BLaER1 treated with 17β-estradiol and CSF1 and Interleukin-3, amounts not matched to agents 10 nM and 100 nM (cell line): ENCODE measurements around the gene CSH1.

Source experiments
- H3K27ac ChIP-seq, 11 experiments: shearing (Covaris generic); formaldehyde crosslinking; 2 replicates each; pipeline ENCODE4 v1.8.1; 2022
- H3K27me3 ChIP-seq, 11 experiments: shearing (Covaris generic); formaldehyde crosslinking; 2 replicates each; pipeline ENCODE4 v1.8.1; 2022
- H3K36me3 ChIP-seq, 11 experiments: shearing (Covaris generic); formaldehyde crosslinking; 2 replicates each; pipeline ENCODE4 v1.8.1; 2022
- H3K4me1 ChIP-seq, 10 experiments: shearing (Covaris generic); formaldehyde crosslinking; 2 replicates each; pipeline ENCODE4 v1.8.1; 2022
- H3K4me2 ChIP-seq, 11 experiments: shearing (Covaris generic); formaldehyde crosslinking; 2 replicates each; pipeline ENCODE4 v1.8.1; 2022
- H3K4me3 ChIP-seq, 10 experiments: shearing (Covaris generic); formaldehyde crosslinking; 2 replicates each; pipeline ENCODE4 v1.8.1; 2022
- H3K9ac ChIP-seq, 11 experiments: shearing (Covaris generic); formaldehyde crosslinking; 2 replicates each; pipeline ENCODE4 v1.8.1; 2022
- H3K9me3 ChIP-seq, 11 experiments: shearing (Covaris generic); formaldehyde crosslinking; replicated peaks in 1 of 11; 2 replicates each; pipeline ENCODE4 v1.8.1; 2022
- H4K20me1 ChIP-seq, 11 experiments: shearing (Covaris generic); formaldehyde crosslinking; 2 replicates each; pipeline ENCODE4 v1.8.1; 2022
- Cebpa-rat ChIP-seq, 11 experiments: shearing (Covaris generic); IDR thresholded peaks; 2 replicates each; pipeline ENCODE4 v1.8.1; 2022

Gene CSH1

DNA sequence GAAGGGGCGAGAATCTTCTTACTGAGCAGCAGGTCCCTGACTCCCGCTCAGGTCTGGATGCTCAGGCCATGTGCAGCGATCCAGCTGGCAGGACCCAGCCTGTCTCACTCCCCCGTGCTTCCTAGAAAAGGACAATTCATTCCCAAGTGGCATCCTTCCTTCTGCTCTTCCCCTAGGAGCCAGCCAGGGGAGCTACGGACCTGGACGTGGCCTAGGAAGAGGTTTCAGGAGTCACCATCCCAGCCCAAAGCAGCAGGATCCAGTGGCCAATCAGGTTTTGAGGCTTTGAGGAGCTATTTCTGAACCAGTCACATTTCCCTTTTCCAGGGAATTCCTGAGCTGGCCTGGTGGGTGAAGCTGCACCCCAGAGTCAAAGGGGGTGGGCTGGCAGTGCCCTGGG is 43.5 kb upstream of the CSH1 start:
- Histone ChIP-seq H3K9ac (peak overlapping the region in 2 of 11 experiments; percentile 13 to 35; a peak in 2 of 22 replicates), H3K4me2 (peak overlapping the region in 8 of 11 experiments; percentile 4 to 67 (median 41); a peak in 9 of 22 replicates)

DNA sequence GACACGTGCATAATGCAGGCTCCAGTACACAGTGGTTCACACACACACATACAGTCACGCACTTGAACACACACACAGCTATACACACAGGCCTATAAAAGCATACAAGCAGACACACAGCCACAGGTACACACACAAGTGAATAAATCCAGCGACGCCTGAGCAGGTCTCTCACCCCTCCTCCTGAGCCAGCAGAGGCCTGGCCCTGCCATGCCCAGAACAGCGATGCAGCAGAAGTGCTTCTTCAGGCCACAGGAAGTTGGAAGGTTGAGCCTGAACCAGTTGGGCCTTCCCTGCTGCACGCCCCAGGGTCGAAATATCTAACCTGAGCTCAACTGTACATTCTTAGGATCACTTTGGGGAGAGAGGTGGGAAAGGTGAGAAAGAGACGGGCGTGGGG is 43.0 kb upstream of the CSH1 start:
- no peaks in the 10 kb centered on the region for H3K27me3 ChIP-seq
- no peak for TF ChIP-seq Cebpa-rat (IDR thresholded peaks at IDR 0.05)
- H3K27ac ChIP-seq: peak overlapping the region in 2 of 11 experiments; percentile 9 to 22; a peak in 2 of 22 replicates
- H3K4me1 ChIP-seq: peaks cover 30 to 55% (median 49%) of the 10 kb centered on the region in 10 experiments
- H3K9ac ChIP-seq: peak overlapping the region in 2 of 11 experiments; percentile 13 to 35; a peak in 2 of 22 replicates
- H3K9me3 ChIP-seq: peaks cover 0 to 12% (median 0%) of the 10 kb centered on the region in 11 experiments; a peak in 3 of 22 replicates
- H3K4me3 ChIP-seq: no peak overlapping the region
- H3K4me2 ChIP-seq: peak overlapping the region in 9 of 11 experiments; percentile 4 to 67 (median 47); a peak in 12 of 22 replicates
- H4K20me1 ChIP-seq: no peaks in the 10 kb centered on the region
- no peaks in the 10 kb centered on the region for H3K36me3 ChIP-seq

More for the DNA sequence above, 43.5 kb upstream of the CSH1 start:
- TF ChIP-seq Cebpa-rat (IDR thresholded peaks at IDR 0.05): no peak
- Histone ChIP-seq H3K9me3 (peaks cover 0 to 12% (median 0%) of the 10 kb centered on the region in 11 experiments; a peak in 3 of 22 replicates), H4K20me1 (no peaks in the 10 kb centered on the region), H3K4me3 (no peak overlapping the region), H3K27me3 (no peaks in the 10 kb centered on the region), H3K36me3 (no peaks in the 10 kb centered on the region), H3K27ac (peak overlapping the region in 2 of 11 experiments; percentile 9 to 22; a peak in 1 of 22 replicates), H3K4me1 (peaks cover 25 to 55% (median 47%) of the 10 kb centered on the region in 10 experiments)

DNA sequence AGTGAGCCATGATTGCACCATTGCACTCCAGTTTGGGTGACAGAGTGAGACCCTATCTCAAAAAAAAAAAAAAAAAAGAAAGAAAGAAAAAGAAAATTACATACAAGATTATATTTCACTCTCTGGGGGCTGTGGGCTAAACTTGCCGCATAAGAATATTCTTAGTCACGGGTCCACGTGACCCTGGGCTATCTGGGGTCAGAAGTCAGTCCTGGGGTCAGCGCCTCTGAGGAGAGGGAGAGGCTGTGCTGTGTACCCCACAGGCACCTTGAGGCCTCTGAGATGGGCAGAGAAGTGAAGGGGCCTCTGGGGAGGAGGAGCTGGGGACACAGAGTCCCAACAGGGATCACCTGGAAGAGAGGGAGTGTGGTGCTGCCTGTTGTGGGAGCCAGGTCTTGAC is 41.5 kb upstream of the CSH1 start:
- TF ChIP-seq Cebpa-rat (IDR thresholded peaks at IDR 0.05): no peak

DNA sequence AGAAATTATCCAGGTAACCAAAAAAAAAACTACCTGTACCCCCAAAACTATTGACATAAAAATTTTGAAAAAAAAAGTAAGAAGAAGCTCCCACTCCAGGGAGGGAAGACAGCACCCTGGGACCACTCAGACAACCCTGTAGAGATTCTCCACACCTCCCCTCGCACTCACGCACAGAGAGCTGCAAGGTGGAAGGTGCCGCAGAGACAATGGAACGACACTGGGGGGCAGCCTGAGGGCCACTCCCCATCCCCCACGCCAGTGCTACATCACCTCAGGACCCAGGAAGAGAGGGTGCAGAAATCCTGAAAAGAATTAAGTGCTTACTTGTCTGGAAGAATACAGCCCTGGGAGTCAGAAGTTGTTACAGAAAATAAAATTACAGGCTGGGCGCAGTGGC is 40.9 kb upstream of the CSH1 start:
- Histone ChIP-seq H3K4me1 (peaks cover 47 to 74% (median 70%) of the 10 kb centered on the region in 10 experiments), H3K27me3 (no peaks in the 10 kb centered on the region), H3K27ac (no peak overlapping the region), H3K4me2 (peak overlapping the region in 6 of 11 experiments; percentile 1 to 67 (median 46); a peak in 9 of 22 replicates), H4K20me1 (no peaks in the 10 kb centered on the region), H3K9ac (no peak overlapping the region), H3K9me3 (peaks cover 0 to 12% (median 0%) of the 10 kb centered on the region in 11 experiments; a peak in 3 of 22 replicates), H3K36me3 (no peaks in the 10 kb centered on the region), H3K4me3 (no peak overlapping the region)
- no peak for TF ChIP-seq Cebpa-rat (IDR thresholded peaks at IDR 0.05)

More for the DNA sequence above, 41.5 kb upstream of the CSH1 start:
- Histone ChIP-seq H3K9ac (peak overlapping the region in 5 of 11 experiments; percentile 1 to 47 (median 8); a peak in 5 of 22 replicates), H3K27me3 (no peaks in the 10 kb centered on the region), H3K4me2 (peak overlapping the region in 8 of 11 experiments; percentile 26 to 67 (median 51); a peak in 13 of 22 replicates), H3K27ac (peak overlapping the region in 2 of 11 experiments; percentile 7 to 13; a peak in 1 of 22 replicates), H3K36me3 (no peaks in the 10 kb centered on the region), H3K4me1 (peaks cover 41 to 68% (median 64%) of the 10 kb centered on the region in 10 experiments), H3K4me3 (no peak overlapping the region), H3K9me3 (peaks cover 0 to 12% (median 0%) of the 10 kb centered on the region in 11 experiments; a peak in 3 of 22 replicates), H4K20me1 (no peaks in the 10 kb centered on the region)

DNA sequence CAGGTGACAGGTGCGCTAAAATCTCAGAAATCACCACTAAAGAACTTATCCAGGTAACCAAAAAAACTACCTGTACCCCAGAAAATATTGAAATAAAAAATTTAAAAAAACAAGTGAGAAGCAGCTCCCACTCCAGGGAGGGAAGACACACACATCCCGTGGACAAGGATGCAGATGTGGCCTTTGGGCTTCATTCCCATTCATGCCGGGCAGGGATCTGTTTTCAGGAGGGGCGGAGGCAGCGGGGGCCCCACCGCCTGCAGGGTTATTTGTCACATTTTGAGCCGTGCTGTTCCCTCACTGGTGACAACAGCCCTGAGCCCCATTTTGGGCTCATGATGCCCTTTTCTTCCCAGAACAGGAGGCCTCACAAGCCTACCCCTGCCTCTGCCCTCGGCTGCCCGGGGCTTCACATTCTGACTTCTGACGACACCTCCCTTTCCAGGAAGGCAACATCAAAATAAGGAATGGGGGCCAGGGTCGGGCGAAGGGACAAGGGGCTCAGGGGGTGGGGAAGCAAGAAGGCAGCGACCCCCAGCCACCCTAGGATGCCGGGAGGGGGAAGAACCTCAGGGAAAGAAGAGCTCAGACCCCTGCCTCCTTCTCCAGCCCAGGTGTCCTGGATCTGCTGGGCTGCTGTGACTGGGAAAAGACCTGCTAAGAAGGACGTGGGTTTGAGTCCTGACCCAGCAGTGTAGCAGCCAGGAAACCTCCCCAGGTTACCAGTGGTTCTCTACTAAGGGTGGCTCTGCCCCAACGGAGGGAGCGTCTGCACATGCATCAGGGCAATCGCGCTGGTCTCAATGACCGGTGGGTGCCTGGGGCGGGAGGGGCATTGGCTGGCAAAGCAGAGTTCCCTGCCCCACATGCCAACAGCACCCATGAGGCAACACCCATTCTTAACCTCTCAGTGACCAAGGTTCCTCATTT is 38.1 kb upstream of the CSH1 start:
- peak overlapping the region in 1 of 11 experiments; percentile 15; a peak in 1 of 22 replicates for H3K27ac ChIP-seq
- H3K4me3 ChIP-seq: no peak overlapping the region
- peaks cover 0 to 24% (median 16%) of the 10 kb centered on the region in 11 experiments; a peak in 16 of 22 replicates for H4K20me1 ChIP-seq
- no peak for TF ChIP-seq Cebpa-rat (IDR thresholded peaks at IDR 0.05)
- H3K4me2 ChIP-seq: peak overlapping the region; percentile 48 to 99 (median 98)
- no peak overlapping the region for H3K9ac ChIP-seq
- no peaks in the 10 kb centered on the region for H3K9me3 ChIP-seq
- peaks cover 8 to 13% (median 9%) of the 10 kb centered on the region in 11 experiments for H3K36me3 ChIP-seq
- peaks cover 66 to 91% (median 84%) of the 10 kb centered on the region in 10 experiments for H3K4me1 ChIP-seq
- no peaks in the 10 kb centered on the region for H3K27me3 ChIP-seq

DNA sequence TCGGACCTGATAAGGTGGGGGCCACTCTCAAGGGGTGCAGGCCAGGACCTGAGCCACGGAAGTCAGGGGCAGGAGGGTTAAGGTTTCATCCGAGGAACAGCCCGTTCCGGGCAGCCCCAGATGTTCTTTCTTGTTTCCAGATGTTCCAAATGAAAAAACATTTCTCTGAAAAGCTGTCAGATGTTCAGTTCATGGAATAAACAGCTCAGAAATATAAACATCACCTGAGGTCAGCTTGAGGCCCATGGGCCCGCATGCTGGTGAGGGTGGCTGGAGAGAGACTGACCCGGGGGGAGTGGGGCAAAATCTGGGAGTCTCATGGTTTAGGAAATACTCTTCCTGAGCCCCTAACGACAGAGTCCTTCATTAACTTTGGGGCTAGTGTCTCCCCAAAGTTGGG is 37.2 kb upstream of the CSH1 start:
- TF ChIP-seq Cebpa-rat (IDR thresholded peaks at IDR 0.05): no peak
- Histone ChIP-seq H3K36me3 (peaks cover 17 to 22% (median 18%) of the 10 kb centered on the region in 11 experiments), H3K27ac (peak overlapping the region in 2 of 11 experiments; percentile 39 to 85; a peak in 4 of 22 replicates), H3K9me3 (peaks cover 0 to 1% (median 0%) of the 10 kb centered on the region in 11 experiments; a peak in 2 of 22 replicates), H3K9ac (peak overlapping the region in 4 of 11 experiments; percentile 4 to 87 (median 53); a peak in 4 of 22 replicates), H3K4me1 (peaks cover 67 to 91% (median 85%) of the 10 kb centered on the region in 10 experiments), H3K4me3 (no peak overlapping the region; a peak in 1 of 20 replicates), H3K4me2 (peak overlapping the region; percentile 89 to 99 (median 98)), H3K27me3 (no peaks in the 10 kb centered on the region), H4K20me1 (peaks cover 0 to 30% (median 19%) of the 10 kb centered on the region in 11 experiments; a peak in 16 of 22 replicates)

DNA sequence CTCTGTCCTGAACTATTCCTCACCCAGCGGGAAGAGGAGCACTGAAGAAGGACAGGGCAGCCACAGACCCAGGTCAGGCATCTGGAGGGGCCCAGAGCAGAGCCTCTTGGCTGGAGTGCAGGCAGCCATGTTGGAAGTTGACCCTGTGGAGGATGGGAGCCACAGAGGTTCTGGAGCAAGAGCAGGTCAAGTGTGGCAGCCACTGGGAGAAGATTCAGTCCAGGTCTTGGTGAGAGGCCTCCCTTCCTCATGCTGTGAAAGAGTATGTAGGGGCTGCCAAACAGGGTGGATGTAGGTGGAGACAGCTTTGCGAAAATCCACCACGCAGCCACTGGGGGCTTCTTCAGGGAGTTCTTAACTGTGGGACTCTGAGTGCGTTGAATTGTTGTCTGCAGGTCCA is 36.3 kb upstream of the CSH1 start:
- peaks cover 20 to 31% (median 26%) of the 10 kb centered on the region in 11 experiments for H3K36me3 ChIP-seq
- no peaks in the 10 kb centered on the region for H3K27me3 ChIP-seq
- peak overlapping the region; percentile 63 to 87 (median 77) for H3K27ac ChIP-seq
- peaks cover 72 to 91% (median 85%) of the 10 kb centered on the region in 10 experiments for H3K4me1 ChIP-seq
- peaks cover 0 to 7% (median 0%) of the 10 kb centered on the region in 11 experiments; a peak in 3 of 22 replicates for H3K9me3 ChIP-seq
- H3K4me2 ChIP-seq: peak overlapping the region; percentile 89 to 99 (median 98)
- no peak for TF ChIP-seq Cebpa-rat (IDR thresholded peaks at IDR 0.05)
- peaks cover 0 to 33% (median 27%) of the 10 kb centered on the region in 11 experiments; a peak in 16 of 22 replicates for H4K20me1 ChIP-seq
- H3K9ac ChIP-seq: peak overlapping the region; percentile 73 to 87 (median 78)
- peak overlapping the region; percentile 51 to 91 (median 72) for H3K4me3 ChIP-seq

DNA sequence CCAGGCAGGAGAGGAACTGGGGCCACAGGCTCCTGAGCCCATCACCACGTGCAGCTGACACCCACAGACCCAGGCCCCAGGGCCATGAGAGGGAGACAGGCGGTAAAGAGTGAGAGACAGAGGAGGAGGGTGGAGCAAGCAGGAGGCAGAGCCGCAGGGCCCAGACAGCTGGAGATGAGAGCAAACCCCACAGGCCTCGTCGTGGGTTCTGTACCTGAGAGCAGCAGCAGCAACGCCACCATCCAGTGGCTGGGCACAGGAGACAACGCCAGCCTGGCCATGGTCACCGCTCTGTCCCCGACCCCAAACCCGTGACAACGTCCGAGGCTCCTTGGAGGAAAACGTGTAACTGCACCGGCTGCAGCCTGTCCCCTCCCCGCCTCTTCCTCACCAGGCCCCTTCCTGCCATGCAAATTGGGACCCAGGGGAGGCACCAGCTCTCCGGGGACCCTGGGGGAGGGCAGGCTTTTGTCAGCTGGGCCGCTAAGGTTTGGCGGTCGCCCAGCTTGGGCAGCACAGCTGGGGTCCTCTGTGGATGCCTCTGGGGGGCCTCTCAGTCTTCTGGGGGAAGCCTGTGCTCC is 35.7 kb upstream of the CSH1 start, which contains the start of gene CD79B:
Gene CD79B, minus strand, starts transcription at position 351 of the 581 bp plus-strand sequence. Its CDS starts 70 bp downstream, at position 281.
- no peak for TF ChIP-seq Cebpa-rat (IDR thresholded peaks at IDR 0.05)
- H3K4me2 ChIP-seq: peak within 1 kb of the TSS; percentile 89 to 99 (median 98)
- peak within 1 kb of the TSS; percentile 63 to 87 (median 77) for H3K27ac ChIP-seq
- H3K27me3 ChIP-seq: no peaks in the 10 kb centered on the region
- H3K4me3 ChIP-seq: peak within 1 kb of the TSS; percentile 51 to 91 (median 72)
- peaks cover 77 to 91% (median 88%) of the 10 kb centered on the region in 10 experiments for H3K4me1 ChIP-seq
- peak within 1 kb of the TSS; percentile 73 to 87 (median 78) for H3K9ac ChIP-seq
- H3K36me3 ChIP-seq: peaks cover 20 to 33% (median 26%) of the 10 kb centered on the region in 11 experiments
- H4K20me1 ChIP-seq: peaks cover 0 to 35% (median 27%) of the 10 kb centered on the region in 11 experiments; a peak in 16 of 22 replicates
- peaks cover 0 to 7% (median 0%) of the 10 kb centered on the region in 11 experiments; a peak in 3 of 22 replicates for H3K9me3 ChIP-seq
